K562 (cell line): ENCODE data around the gene CENPC. TPM values are rescaled to one million over a fixed set of nuclear protein-coding genes. Genes with fewer than 3 reads are reported as not detected.

Source experiments
- ARID3A ChIP-seq: IDR thresholded peaks from 2 replicates; pipeline ENCODE4 v1.6.1; 2012; ENCODE audit warnings: low read depth, low read length, improper control_type of control experiment, borderline replicate concordance
- BCLAF1 ChIP-seq, 2 experiments: fragments of 450-650 bp in 1 of 2; IDR thresholded peaks; 2 replicates each; pipeline ENCODE4 v1.6.1; 2011 to 2017; ENCODE audit warnings: low read depth in 2 of 2, antibody characterized with exemption in 1 of 2, borderline replicate concordance in 1 of 2, low read length in 1 of 2, mild to moderate bottlenecking in 1 of 2, mixed read lengths in 1 of 2; ENCODE audit not compliant: control insufficient read depth in 1 of 2
- CHD1 ChIP-seq: fragments of 200-600 bp; sonication (generic); IDR thresholded peaks from one replicate; pipeline ENCODE4 v1.6.1; 2012; ENCODE audit warnings: mild to moderate bottlenecking, moderate library complexity, low read length, inconsistent platforms
- CREB1 ChIP-seq, 2 experiments: sonication (generic) in 1 of 2; formaldehyde crosslinking in 1 of 2; IDR thresholded peaks; 2 replicates each; pipeline versions ENCODE4 v1.6.1 to v1.8.0; 2012 to 2022; ENCODE audit warnings: inconsistent platforms in 1 of 2, mild to moderate bottlenecking in 1 of 2, missing genetic modification reagents in 1 of 2, moderate library complexity in 1 of 2
- FOXK1 ChIP-seq: sonication (generic); formaldehyde crosslinking; IDR thresholded peaks from 2 replicates; pipeline ENCODE4 v1.8.0; 2022; ENCODE audit warnings: missing genetic modification reagents, mild to moderate bottlenecking, borderline replicate concordance
- IRF2 ChIP-seq: sonication (generic); formaldehyde crosslinking; IDR thresholded peaks from 2 replicates; pipeline ENCODE4 v1.8.1; 2022; ENCODE audit warnings: mild to moderate bottlenecking, missing genetic modification reagents
- MYBL2 ChIP-seq, 2 experiments: fragments of 450-650 bp in 1 of 2; sonication (generic) in 1 of 2; formaldehyde crosslinking in 1 of 2; IDR thresholded peaks; 2 replicates each; pipeline versions ENCODE4 v1.6.1 to v1.8.1; 2017 to 2022; ENCODE audit warnings: borderline replicate concordance in 1 of 2, inconsistent platforms in 1 of 2, low read depth in 1 of 2, mild to moderate bottlenecking in 1 of 2, missing genetic modification reagents in 1 of 2, moderate library complexity in 1 of 2
- RAD21 ChIP-seq, 2 experiments: fragments of 250-450 bp in 1 of 2; fragments of 450-650 bp in 1 of 2; sonication (Bioruptor Pico) in 1 of 2; formaldehyde crosslinking in 1 of 2; IDR thresholded peaks in 1 of 2; conservative IDR thresholded peaks in 1 of 2; 2 replicates each; pipeline versions ENCODE4 v1.4.0 to v1.8.0; 2020 to 2022; ENCODE audit warnings: mild to moderate bottlenecking in 2 of 2, moderate library complexity in 1 of 2
- RBFOX2 ChIP-seq: fragments of 200-400 bp; formaldehyde crosslinking; IDR thresholded peaks from 2 replicates; pipeline ENCODE4 v1.6.1; 2017; ENCODE audit warnings: low read depth, mild to moderate bottlenecking, low read length, moderate library complexity
- RHOXF2B ChIP-seq: fragments of 250-450 bp; sonication (Bioruptor Pico); conservative IDR thresholded peaks from 2 replicates; pipeline ENCODE4 v1.5.1; 2021
- SAFB2 ChIP-seq: fragments of 200-400 bp; formaldehyde crosslinking; IDR thresholded peaks from 2 replicates; pipeline ENCODE4 v1.6.1; 2018; ENCODE audit warnings: borderline replicate concordance, low read length, low read depth, moderate library complexity; ENCODE audit not compliant: severe bottlenecking
- SMARCC2 ChIP-seq: fragments of 450-650 bp; IDR thresholded peaks from 2 replicates; pipeline ENCODE4 v1.6.1; 2017; ENCODE audit warnings: antibody characterized with exemption, moderate library complexity, mild to moderate bottlenecking, low read depth
- TCF7 ChIP-seq: sonication (generic); IDR thresholded peaks from 2 replicates; pipeline ENCODE4 v1.6.1; 2016; ENCODE audit warnings: antibody characterized with exemption, borderline replicate concordance
- XRCC5 ChIP-seq: fragments of 200-400 bp; formaldehyde crosslinking; IDR thresholded peaks from 2 replicates; pipeline ENCODE4 v1.6.1; 2017; ENCODE audit warnings: low read depth, mild to moderate bottlenecking, low read length
- ZNF124 ChIP-seq: sonication (generic); formaldehyde crosslinking; IDR thresholded peaks from 2 replicates; pipeline ENCODE4 v1.8.1; 2022; ENCODE audit warnings: missing genetic modification reagents
- ZNF224 ChIP-seq: sonication (generic); formaldehyde crosslinking; IDR thresholded peaks from 2 replicates; pipeline ENCODE4 v1.8.0; 2022; ENCODE audit warnings: mild to moderate bottlenecking, missing genetic modification reagents
- ZNF24 ChIP-seq: fragments of 450-650 bp; IDR thresholded peaks from 2 replicates; pipeline ENCODE4 v1.6.1; 2016
- ZNF280A ChIP-seq: fragments of 450-650 bp; IDR thresholded peaks from 2 replicates; pipeline ENCODE4 v1.6.1; 2018; ENCODE audit warnings: mild to moderate bottlenecking, low read depth; ENCODE audit not compliant: partially characterized antibody
- ZNF445 ChIP-seq: fragments of 250-450 bp; sonication (Bioruptor Pico); IDR thresholded peaks from 2 replicates; pipeline ENCODE4 v1.4.0; 2020; ENCODE audit warnings: low read depth, mild to moderate bottlenecking, moderate library complexity
- polyA plus RNA-seq, 8 experiments: library from polyadenylated mRNA; depleted of rRNA in 4 of 8; stranded (reverse) in 5 of 8; unstranded in 3 of 8; fragments of >200 nt; fragmentation: Nextera tagmentation in 2 of 8; fragmentation: Illumina TruSeq in 1 of 8; extraction: Ambion mirVana in 2 of 8; extraction: Trizol in 1 of 8; gene quantifications; 2 replicates each; pipeline versions ENCODE4 v1.2.1 to v1.2.3, GENCODE V29; 2011 to 2014; ENCODE audit warnings: inconsistent platforms in 1 of 8, missing spikeins in 1 of 8
- total RNA-seq, 7 experiments: library from RNA; depleted of rRNA in 6 of 7; stranded (reverse); fragments of >200 nt in 6 of 7; fragmentation: Illumina TruSeq in 2 of 7; extraction: Trizol in 2 of 7; gene quantifications; 2 replicates each; pipeline versions ENCODE4 v1.2.1 to v1.2.3, GENCODE V29; 2011 to 2021; ENCODE audit warnings: low replicate concordance in 1 of 7

CENPC gene
- total and polyA plus RNA-seq, 9 of the 15 experiments (the other 6 are each of a cell fraction or from before 2014, with no cell fraction given): 18.1 to 48.5 (median 30.8) TPM

- TF ChIP-seq ARID3A: no peak
- peak; percentile 99 for TF ChIP-seq RBFOX2
- no peak; the same call in 1 of the 2 replicates for TF ChIP-seq SMARCC2
- no peak for TF ChIP-seq FOXK1 (CRISPR knock-in tag)
- TF ChIP-seq IRF2 (CRISPR knock-in tag): no peak
- TF ChIP-seq MYBL2 (IDR thresholded peaks at IDR 0.05; ENCODE audit: low read depth): peak; percentile 97
- TF ChIP-seq MYBL2 (CRISPR knock-in tag; IDR thresholded peaks at IDR 0.05; ENCODE audit: borderline replicate concordance): peak; percentile 88; the same call in 1 of the 2 replicates
- no peak for TF ChIP-seq TCF7
- TF ChIP-seq ZNF445 (CRISPR knock-in tag): no peak
- TF ChIP-seq CREB1 (IDR thresholded peaks at IDR 0.05): no peak
- TF ChIP-seq CREB1 (CRISPR knock-in tag; IDR thresholded peaks at IDR 0.05): peak; percentile 66
- no peak for TF ChIP-seq SAFB2
- 0 out of 2 replicates have a peak, but pooled peaks have one; percentile 46 for TF ChIP-seq XRCC5
- TF ChIP-seq ZNF24: 0 out of 2 replicates have a peak, but pooled peaks have one; percentile 25
- TF ChIP-seq RHOXF2B (CRISPR knock-in tag): no peak
- TF ChIP-seq BCLAF1 (IDR thresholded peaks at IDR 0.05; ENCODE audit: borderline replicate concordance in 1 of 2, control insufficient read depth in 1 of 2, low read depth in 2 of 2, low read length in 1 of 2): peak in 1 of 2 experiments; percentile 66; a peak in 1 of 4 replicates
- TF ChIP-seq RAD21 (CRISPR knock-in tag; conservative IDR thresholded peaks at IDR 0.05 in 1 of 2, IDR thresholded peaks at IDR 0.05 in 1 of 2): no peak
- no peak for TF ChIP-seq ZNF280A
- TF ChIP-seq ZNF124: no peak
- TF ChIP-seq ZNF224 (CRISPR knock-in tag): no peak
- TF ChIP-seq CHD1: no peak
These were observed at the start of gene CENPC (continued) for GRCh38 chr4:67545199-67546003.
